Kidney (tissue), 14 donors: ENCODE data around the gene CXCL3. TPM values are rescaled to one million over a fixed set of nuclear protein-coding genes. Genes with fewer than 3 reads are reported as not detected.

Experiments
- DNase-seq, 5 donors: peaks; one replicate each; pipeline ENCODE4 v3.0.0-alpha.2; 2013 to 2020
- FAIRE-seq: peaks from 2 replicates; lab custom pipeline; 2012; peaks lifted over from hg19 to GRCh38; lab: Jason Lieb, UNC
- H3K27ac ChIP-seq, 2 donors: one replicate each; pipeline ENCODE4 v1.7.0; 2013; ENCODE audit warnings: low read depth in 2 of 2, low read length in 2 of 2, inconsistent platforms in 1 of 2
- H3K27me3 ChIP-seq: one replicate; pipeline ENCODE4 v1.7.1; 2013; ENCODE audit warnings: low read length, inconsistent platforms; ENCODE audit not compliant: control insufficient read depth, insufficient read depth
- H3K36me3 ChIP-seq, 3 donors: one replicate each; pipeline versions ENCODE4 v1.7.0 to v1.7.1; 2013; ENCODE audit warnings: low read length in 3 of 3, control low read depth in 1 of 3, inconsistent platforms in 1 of 3; ENCODE audit not compliant: insufficient read depth in 3 of 3, control insufficient read depth in 2 of 3
- H3K4me1 ChIP-seq, 3 donors: one replicate each; pipeline versions ENCODE4 v1.7.0 to v1.7.1; 2013; ENCODE audit warnings: low read length in 3 of 3, inconsistent platforms in 1 of 3, low read depth in 1 of 3; ENCODE audit not compliant: control insufficient read depth in 2 of 3, insufficient read depth in 2 of 3
- H3K4me3 ChIP-seq, 3 donors: one replicate each; pipeline versions ENCODE4 v1.7.0 to v1.8.1; 2013; ENCODE audit warnings: low read length in 3 of 3, control low read depth in 1 of 3, inconsistent platforms in 1 of 3
- H3K9ac ChIP-seq, 3 donors: one replicate each; pipeline versions ENCODE4 v1.7.0 to v1.7.1; 2013; ENCODE audit warnings: low read length in 3 of 3, control low read depth in 1 of 3, inconsistent platforms in 1 of 3
- H3K9me3 ChIP-seq, 3 donors: one replicate each; pipeline versions ENCODE4 v1.7.0 to v1.7.1; 2013; ENCODE audit warnings: low read length in 3 of 3, control low read depth in 1 of 3, inconsistent platforms in 1 of 3; ENCODE audit not compliant: control insufficient read depth in 2 of 3, insufficient read depth in 1 of 3
- intact Hi-C: fragments of 100-400 bp; cut with DNase I; formaldehyde crosslinking; loops from one replicate; pipeline ENCODE4 v1.11.1; 2022
- polyA plus RNA-seq: library from polyadenylated mRNA; stranded (reverse); fragments of 350-450 nt; fragmentation: Illumina TruSeq; extraction: RNeasy Lipid Tissue Mini Kit (QIAGEN cat#74804); gene quantifications from one replicate; pipeline ENCODE4 v1.2.3, GENCODE V29; 2014; ENCODE audit warnings: low read depth, low replicate concordance; ENCODE audit not compliant: insufficient read depth
- total RNA-seq: library from RNA; stranded (reverse); fragmentation: NEBNext Ultra II Directional; extraction: Animal tissue kit (Norgen Biotek cat#: 25700); gene quantifications from one replicate; pipeline ENCODE4 v1.2.1, GENCODE V29; 2021
- TF ChIP-seq, protein P1 (sequence below): IDR thresholded peaks from 3 replicates; pipeline ENCODE4 v1.5.1; 2012; ENCODE audit warnings: mild to moderate bottlenecking, moderate library complexity, borderline replicate concordance; ENCODE audit not compliant: insufficient read depth; ENCODE audit errors: extremely low read depth
- donor health status: control.
- donor health status: control.
- donor health status: control.
- donor health status: control.
- donor health status: control.
- donor health status: DM: yes; HTN: yes; CAD: no.
- donor health status: Normal renal cell carcinoma (clear cell type).

The CXCL3 gene
- total and polyA plus RNA-seq, 2 donors from 2014 or later, result 0.97 to 2.8 TPM

DNA sequence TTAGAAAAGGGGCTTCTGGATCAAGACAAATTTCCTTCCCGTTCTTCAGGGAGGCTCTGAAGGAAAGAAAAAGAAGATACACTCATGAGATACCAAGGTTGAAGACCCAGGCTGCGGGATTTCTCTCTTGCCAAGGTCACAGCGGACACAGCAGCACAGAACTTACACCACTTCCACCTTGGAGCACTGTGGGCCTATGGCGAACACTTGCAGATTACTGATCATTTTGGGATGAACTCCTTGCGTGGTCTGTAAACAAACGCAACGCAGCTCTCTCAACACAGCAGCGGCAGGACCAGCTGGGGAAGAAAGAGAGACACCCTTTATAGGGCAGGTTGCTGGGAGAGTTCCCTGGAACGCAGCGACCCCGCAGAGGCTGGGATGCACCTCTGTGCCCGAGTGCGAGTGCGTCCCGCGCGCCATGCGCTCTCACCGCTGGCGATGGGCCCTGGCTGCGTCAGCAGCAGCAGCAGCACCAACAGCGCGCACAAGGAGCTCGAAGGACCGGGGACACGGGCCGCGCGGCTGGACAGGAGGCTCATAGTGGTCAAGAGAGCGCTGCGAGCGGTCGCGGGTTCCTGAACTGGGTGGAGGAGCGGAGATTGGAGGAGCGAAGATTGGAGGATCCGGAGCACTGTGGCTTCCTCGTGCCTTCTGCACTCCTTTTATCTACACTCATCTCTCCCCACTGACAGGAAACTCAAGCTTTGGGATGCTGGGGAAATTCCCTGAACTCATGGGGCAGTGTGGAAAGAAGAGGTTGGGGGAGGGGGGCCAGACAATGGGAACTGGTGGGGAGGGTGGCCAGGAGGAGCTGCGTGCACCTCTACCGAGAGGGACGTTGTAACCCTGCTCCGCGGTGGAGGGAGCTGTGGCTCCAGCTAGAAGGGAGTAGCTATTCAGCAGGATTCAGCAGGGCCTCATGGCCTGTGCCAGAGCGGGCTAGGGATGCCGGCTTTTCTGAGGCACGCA lies 40.2 kb downstream of the CXCL3 start, which contains the start of gene CXCL5:
Gene CXCL5, minus strand, starts transcription at position 638 of the 972 bp plus-strand sequence. Its CDS starts 96 bp downstream, at position 542.
- H3K9ac ChIP-seq, result no peak within 1 kb of the TSS
- no peak within 1 kb of the TSS for H3K4me3 ChIP-seq
- H3K9me3 ChIP-seq, result no peaks in the 10 kb centered on the region
- H3K27me3 ChIP-seq, result no peaks in the 10 kb centered on the region
- H3K4me1 ChIP-seq, result peaks cover 0 to 5% (median 0%) of the 10 kb centered on the region in 3 donors
- DNase-seq, result peak; percentile 30 to 71 (median 35)
- no peaks in the 10 kb centered on the region for H3K36me3 ChIP-seq
- no peak within 1 kb of the TSS for H3K27ac ChIP-seq
- TF ChIP-seq, protein P1, sequence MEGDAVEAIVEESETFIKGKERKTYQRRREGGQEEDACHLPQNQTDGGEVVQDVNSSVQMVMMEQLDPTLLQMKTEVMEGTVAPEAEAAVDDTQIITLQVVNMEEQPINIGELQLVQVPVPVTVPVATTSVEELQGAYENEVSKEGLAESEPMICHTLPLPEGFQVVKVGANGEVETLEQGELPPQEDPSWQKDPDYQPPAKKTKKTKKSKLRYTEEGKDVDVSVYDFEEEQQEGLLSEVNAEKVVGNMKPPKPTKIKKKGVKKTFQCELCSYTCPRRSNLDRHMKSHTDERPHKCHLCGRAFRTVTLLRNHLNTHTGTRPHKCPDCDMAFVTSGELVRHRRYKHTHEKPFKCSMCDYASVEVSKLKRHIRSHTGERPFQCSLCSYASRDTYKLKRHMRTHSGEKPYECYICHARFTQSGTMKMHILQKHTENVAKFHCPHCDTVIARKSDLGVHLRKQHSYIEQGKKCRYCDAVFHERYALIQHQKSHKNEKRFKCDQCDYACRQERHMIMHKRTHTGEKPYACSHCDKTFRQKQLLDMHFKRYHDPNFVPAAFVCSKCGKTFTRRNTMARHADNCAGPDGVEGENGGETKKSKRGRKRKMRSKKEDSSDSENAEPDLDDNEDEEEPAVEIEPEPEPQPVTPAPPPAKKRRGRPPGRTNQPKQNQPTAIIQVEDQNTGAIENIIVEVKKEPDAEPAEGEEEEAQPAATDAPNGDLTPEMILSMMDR, result no peak
- intact Hi-C loops, result no loop called here
- FAIRE-seq, result no peak

DNA sequence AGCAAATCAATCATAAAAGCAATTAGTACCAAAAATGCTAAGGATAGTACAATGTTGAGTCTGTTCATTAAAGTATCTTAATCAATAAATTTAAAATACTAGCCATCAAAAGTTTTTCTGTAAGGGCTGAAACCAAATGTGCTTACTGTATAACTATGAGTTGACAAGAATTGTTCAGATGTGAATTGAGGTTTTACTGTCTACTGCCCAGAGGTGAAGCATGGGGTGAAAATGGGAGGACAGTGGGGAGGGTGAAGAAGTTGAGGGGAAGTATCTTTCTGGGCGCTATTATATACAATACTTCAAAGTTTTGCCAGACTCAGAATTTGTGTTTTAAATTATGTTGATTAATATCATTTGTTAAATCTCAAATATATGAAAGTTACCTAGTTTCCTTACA lies 46.4 kb downstream of the CXCL3 start:
- Histone ChIP-seq H3K27ac (no peak overlapping the region), H3K4me3 (no peak overlapping the region), H3K4me1 (no peaks in the 10 kb centered on the region), H3K36me3 (no peaks in the 10 kb centered on the region), H3K9ac (no peak overlapping the region), H3K9me3 (no peaks in the 10 kb centered on the region), H3K27me3 (no peaks in the 10 kb centered on the region)
- TF ChIP-seq, protein P1, result no peak
- FAIRE-seq (no peak), DNase-seq (no peak)
- intact Hi-C loops, result no loop called here

- no peaks in the 10 kb centered on the region for H3K36me3 ChIP-seq
- intact Hi-C loops, result no loop called here
These were observed 46.8 kb downstream of the CXCL3 start for GRCh38 chr4:73991742-73992000.

More at GRCh38 chr4:73991742-73992000, 46.8 kb downstream of the CXCL3 start:
- no peak for FAIRE-seq
- H3K4me3 ChIP-seq, result no peak overlapping the region
- H3K27ac ChIP-seq, result no peak overlapping the region
- no peak overlapping the region for H3K9ac ChIP-seq
- TF ChIP-seq, protein P1, result no peak
- no peaks in the 10 kb centered on the region for H3K9me3 ChIP-seq
- no peaks in the 10 kb centered on the region for H3K4me1 ChIP-seq
- DNase-seq, result no peak
- no peaks in the 10 kb centered on the region for H3K27me3 ChIP-seq
